GM19438 (cell line): ENCODE results near the gene ZNF81.
"Not testable (repeated sequence)": the region's sequence is repeated elsewhere in the genome, so short reads cannot be mapped to it uniquely, and the experiment has no call there.

ENCODE experiments used
- ATAC-seq: cut with Tn5 transposase; IDR thresholded peaks from one replicate; pipeline ENCODE4 v1.9.1; 2021; ENCODE audit warnings: low read depth; ENCODE audit not compliant: unreplicated experiment

The ZNF81 gene

GRCh38 chrX:47843363-47843762, 6.7 kb downstream of the ZNF81 start:
- ATAC-seq: no peak

DNA sequence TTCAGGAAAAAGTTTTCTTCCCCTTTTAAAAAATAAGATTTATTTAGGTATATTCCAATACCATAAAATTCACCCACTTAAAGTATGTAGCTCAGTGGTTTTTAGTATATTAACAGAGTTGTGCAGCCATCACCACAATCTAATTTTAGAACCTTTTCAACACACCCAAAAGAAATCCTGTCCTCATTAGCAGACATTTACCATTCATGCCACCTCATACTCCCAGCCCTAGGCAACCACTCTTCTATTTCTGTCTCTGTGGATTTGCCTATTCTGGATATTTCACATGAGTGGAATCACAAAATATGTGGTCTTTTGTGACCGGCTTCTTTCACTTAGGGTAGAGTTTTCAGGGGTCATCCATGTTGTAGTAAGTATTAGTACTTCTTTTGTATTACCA, 7.4 kb downstream of the ZNF81 start:
- no peak for ATAC-seq

DNA sequence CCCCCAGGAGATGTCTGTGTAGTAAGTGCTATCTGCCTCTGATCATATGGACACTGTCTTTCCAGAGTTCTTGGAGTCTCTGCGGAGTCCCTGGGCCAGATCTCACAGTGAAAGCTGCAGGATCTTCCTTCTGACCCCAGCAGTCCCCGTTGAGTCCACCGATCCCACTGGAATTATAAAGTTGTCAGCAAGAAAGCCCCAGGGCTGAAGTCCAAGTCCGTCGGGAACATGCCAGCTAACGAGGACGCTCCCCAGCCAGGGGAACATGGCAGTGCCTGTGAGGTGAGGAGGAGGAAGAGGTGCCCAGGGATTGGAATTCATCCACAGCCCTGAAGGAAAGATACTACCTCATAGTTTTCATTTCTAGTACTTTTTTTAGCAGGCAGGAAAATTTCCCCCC, 9.3 kb downstream of the ZNF81 start:
- no peak for ATAC-seq

DNA sequence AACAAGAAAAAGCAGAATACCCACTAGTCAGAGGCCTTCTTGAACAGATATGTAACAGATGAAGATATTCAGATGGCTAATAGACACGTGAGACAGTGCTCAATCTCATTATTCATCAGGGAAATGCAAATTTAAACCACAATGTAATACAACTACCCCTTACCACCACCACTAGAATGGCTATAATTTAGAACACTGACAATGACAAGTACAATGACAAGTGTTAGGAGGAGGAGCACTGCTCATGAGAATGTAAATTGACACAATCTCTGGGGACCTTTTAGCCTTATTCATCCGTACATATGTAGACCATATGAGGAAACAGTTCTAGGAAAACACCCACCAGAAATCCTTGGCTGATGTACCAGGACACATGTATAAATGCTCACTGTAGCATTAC, 13.1 kb downstream of the ZNF81 start:
- no peak for ATAC-seq

DNA sequence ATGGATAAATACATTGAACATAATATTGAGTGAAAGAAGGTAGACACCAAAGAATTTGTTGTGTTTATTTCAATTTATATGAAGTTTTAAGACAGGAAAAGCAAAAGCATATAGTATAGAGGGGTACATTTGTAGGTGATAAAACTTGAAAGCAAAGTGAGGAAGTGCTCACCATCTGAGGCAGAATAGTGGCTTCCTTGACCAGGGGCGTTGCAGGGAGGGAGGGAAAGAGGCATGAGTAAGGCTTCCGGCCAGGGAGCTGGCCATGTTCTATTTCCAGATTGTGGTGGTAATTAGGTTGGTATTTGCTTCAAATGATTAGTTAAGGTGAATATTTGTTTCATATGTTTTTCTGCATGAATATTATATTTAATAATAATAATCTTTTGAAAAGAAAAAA, 13.7 kb downstream of the ZNF81 start:
- ATAC-seq: not testable (repeated sequence)

DNA sequence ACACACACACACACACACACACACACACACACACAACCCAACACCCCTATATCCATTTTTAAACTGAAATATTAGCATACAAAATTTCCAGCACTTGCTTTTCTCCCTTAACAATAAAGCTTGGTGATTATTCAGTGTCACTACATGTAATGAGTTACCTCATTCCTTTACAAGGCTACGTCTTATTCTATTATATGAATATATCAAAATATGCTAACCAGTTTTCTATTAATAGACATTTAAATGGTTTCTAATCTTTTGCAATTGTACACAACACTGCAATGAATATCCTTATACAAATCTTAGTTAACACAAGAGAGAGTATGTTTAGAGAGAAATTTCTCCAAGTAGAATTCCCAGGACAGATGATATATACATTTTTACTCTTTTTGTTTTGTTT, 14.2 kb downstream of the ZNF81 start:
- ATAC-seq: no peak

DNA sequence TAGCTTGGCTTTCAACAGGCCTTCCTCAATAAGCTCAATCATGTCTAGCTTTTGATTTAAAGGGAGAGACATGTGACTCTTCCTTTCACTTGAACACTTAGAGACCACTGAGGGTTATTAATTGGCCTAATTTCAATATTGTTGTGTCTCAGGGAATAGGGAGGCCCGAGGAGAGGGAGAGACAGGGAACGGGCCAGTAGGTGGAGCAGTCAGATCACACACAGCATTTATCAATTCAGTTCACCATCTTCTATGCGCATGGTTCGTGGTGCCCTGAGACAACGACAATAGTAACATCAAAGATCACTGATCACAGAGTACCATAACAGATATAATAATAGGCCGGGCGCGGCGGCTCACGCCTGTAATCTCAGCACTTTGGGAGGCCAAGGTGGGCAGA, 17.8 kb downstream of the ZNF81 start:
- ATAC-seq: no peak

GRCh38 chrX:47859686-47860085, 23.0 kb downstream of the ZNF81 start:
- no peak for ATAC-seq

- no peak for ATAC-seq
Observed at GRCh38 chrX:47862680-47863079, 26.0 kb downstream of the ZNF81 start.

DNA sequence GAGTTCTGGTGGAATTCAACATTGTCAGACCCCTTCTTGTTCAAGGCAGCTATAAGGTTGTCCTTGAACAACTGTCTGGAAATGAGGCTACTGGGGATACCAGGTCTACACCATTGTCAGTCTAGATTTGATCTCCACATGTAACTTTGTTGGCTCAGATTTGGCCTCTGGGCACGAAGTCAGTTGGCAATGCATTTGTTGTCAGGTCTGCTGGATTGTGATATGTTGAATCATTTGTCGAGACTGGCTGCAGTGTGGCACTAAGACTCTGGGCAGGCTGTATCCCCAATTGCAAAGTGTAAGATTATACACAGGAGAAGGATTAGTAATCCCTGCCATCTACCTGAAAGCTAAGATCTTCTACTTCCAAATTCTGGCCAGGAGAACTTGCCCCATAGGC, 26.5 kb downstream of the ZNF81 start:
- ATAC-seq: no peak

DNA sequence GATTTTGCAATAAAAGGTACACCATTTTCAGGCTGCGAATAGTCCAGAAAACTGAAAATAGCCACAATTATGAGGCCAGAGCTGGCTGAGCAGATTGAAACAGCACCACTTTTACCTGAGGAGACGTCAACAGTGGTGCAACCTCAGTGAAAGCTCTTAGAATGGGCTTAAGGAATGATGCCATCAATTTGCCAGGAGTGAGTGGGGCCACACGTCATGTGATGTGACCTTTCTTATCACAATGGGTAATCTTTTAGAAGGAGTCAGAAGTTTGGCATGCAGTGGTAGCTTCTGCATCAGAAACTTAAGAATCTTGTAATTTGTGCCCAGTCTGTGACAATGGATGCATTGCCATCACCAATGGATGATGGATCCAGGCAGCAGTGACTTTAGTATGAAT, 27.6 kb downstream of the ZNF81 start:
- ATAC-seq: no peak

- no peak for ATAC-seq
Observed at GRCh38 chrX:47864785-47865184, 28.1 kb downstream of the ZNF81 start.

DNA sequence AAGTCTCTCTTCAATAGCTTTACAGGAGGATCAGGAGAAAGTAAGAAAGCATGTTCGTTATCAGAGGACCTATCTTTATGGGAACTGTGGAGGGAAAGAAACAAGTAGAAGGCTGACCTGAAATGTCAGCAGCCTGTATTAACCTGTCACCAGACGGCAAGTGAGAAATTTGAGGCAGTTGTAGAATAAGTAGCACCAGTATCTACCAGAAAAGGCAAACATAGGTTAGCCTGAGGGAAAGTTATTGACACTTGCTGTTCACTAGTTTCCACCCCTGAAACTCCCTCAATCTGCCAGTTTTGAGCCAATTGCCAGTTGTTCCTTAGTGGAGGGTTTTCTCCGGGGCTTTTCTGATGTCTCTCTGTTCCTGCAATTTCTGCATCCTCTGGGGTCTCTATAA, 36.4 kb downstream of the ZNF81 start:
- ATAC-seq: no peak

GRCh38 chrX:47877327-47877726, 40.6 kb downstream of the ZNF81 start:
- ATAC-seq: no peak

GRCh38 chrX:47878198-47878597, 41.5 kb downstream of the ZNF81 start:
- no peak for ATAC-seq

DNA sequence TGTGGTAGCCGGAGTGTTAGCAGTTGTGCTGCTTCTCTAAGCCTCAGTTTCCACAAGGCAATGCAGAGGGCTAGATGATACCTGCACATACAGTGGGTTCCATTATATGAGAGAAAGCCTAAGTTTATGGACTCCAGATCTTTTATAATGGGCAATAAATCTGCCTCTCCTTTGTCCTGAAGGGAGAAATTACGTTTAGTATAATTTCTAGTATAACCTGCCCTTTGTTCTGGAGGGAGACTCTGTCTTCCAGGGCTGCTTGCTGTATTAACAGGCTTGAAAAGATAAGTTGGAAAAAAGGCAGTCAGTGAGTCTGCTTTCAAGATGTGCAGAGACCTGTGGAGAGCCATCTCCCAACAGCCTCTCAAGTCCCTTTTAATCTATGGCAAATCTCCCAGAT, 42.8 kb downstream of the ZNF81 start:
- ATAC-seq: no peak

- no peak for ATAC-seq
Observed at GRCh38 chrX:47880927-47881326, 44.2 kb downstream of the ZNF81 start.

DNA sequence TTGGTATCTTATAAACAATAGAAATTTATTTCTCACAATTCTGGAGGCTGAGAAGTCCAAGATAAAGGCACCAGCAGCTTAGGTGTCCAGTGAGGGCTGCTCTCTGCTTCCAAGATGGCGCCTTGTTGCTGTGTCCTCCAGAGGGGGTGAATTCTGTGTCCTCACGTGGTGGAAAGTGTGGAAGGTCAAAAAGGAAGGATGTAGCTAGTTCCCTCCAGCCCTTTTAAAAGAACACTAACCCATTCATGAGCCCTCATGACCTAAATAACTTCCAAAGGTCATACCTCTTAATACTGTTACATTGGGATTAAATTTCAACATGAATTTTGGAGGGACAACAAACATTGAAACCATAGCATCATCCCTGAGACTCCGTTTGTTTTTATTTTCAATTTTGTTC, 48.8 kb downstream of the ZNF81 start:
- no peak for ATAC-seq

GRCh38 chrX:47898024-47898423, 61.3 kb downstream of the ZNF81 start:
- ATAC-seq: no peak

DNA sequence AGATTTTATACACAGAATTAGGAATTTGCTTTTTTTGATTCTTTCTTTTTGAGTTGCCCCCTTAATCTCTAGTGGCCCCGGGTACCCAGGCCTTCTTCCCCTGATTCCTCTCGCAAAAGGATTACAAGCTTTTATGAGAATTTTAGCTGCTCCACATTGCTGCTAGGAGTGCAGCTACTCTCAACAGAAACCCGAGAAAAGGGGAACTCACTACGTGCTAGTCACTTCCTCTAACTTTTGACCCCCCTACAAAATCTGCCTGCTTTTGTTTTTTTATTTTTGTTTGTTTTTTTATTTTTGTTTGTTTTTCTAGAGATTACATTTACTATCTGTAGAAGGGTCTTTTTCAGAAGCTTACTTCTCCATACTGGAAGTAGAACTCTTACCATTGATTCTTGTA, 64.1 kb downstream of the ZNF81 start:
- no peak for ATAC-seq

DNA sequence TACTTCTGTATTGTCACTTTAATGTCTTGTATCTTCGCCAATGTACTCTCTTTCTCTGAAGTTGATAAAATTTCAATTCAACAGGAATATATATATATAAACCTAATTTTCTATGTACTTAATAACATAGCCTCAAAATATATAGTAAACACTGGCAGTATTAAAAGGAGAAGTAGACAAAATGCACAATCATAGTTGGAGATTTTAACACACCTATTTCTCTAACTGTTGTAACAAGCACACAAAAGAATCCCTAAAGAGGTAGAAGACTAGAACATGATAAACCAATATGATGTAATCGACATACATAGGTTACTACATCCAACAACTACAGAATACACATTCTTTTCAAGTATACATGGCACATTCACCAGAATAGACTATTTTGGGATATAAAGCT, 65.5 kb downstream of the ZNF81 start:
- no peak for ATAC-seq

DNA sequence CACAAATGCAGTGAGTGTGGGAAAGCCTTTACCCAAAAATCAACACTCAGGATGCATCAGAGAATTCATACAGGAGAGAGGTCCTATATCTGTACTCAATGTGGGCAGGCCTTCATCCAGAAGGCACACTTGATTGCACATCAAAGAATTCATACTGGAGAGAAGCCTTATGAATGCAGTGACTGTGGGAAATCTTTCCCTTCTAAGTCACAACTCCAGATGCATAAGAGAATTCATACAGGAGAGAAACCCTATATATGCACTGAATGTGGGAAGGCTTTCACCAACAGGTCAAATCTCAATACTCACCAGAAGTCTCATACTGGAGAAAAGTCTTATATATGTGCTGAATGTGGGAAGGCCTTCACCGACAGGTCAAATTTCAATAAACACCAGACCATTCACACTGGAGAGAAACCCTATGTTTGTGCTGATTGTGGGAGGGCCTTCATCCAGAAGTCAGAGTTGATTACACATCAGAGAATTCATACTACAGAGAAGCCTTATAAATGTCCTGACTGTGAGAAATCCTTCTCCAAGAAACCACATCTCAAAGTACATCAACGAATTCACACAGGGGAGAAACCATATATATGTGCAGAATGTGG, 79.3 kb downstream of the ZNF81 start:
- ATAC-seq: no peak

DNA sequence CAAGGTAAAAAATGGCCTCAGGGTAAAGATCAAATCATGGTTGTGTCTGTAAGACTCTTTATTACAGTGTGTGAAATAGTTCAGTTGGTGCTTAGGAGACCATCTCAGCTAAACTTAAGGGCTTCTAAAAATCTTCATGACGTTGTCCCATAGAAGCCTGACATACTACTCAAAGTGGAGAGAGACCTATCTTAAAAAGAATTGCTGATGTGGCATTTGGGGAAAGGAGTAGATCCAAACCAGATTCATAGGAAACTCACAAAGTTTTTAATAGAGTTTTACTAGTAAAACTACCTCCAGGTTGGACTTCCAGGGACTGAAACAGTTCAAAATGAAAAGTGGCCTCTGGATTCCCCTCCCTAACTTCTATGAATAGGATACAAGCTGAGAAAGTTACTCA, 81.6 kb downstream of the ZNF81 start:
- no peak for ATAC-seq
